Measurements from ENCODE around the gene MAPKAPK2.

The MAPKAPK2 gene

DNA sequence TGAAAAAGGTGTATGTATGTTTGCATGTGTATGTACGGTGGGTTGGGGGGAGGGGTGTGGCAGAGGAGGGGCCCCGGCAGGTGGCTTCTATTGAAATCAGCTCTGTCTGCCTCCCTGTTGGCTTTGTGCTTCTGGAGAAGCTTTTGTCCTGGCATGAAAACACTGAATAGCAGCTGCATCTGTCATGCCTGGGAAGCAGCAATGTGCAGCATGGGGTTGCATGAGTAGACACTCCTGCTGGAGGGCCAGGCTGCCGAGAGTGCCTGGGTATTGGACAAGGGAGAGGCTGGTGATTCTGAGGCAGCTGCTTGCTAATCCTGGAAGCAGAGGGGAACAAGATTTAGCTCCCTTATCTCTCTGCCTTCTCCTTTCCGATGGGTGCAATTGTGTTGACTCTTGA lies 20.5 kb downstream of the MAPKAPK2 start:
- DNase-seq: peak; percentile 20

DNA sequence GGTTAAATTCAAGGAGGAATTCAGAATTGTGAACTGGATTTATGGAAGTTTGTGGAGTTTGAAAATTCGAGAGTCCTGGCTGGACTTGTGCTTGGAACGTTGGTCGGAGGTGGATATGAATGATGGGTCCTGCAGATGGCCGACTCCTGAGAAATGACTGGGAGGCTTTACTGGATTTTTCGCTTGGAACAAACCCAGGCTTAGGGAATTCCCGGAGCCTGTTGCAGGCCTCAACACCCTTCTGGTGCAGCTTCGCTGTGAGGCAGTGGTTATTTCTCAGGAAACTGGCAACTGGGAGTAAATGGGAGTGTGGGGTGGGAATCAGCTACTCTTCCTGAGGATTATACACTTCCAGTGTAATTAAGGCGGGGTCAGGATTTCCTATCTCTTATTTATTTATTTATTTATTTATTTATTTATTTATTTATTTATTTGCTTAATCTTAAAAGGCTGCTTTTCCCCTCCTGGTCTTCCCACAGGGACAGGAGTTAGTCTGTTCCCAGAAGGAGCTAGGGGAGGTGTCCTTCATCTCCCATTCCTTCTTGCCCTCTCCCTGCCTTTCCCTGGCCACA lies 21.1 kb downstream of the MAPKAPK2 start:
- no peak for DNase-seq

DNA sequence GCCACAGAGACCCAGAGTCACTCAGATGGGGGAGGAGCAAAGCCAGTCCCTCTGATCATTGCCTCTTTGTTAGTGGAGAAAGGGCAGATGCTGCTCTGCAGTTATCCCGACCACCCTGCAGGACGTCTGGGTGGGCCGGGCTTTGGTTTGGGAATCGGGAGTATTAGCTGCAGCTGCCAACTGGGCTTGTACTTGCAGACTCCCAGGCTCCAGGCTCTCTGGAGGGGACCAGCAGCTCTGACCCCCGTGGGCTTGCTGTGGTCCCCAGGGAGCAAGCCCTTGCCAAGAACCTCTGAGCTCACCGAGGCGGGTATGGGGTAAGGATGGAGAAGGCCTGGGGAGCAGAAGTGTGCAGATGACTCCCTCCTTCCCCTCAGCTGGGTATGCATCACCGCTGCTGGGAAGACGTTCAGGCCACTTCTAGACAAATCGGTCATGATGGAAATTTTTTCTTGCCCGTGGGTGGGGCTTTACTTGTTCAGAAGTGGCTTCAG lies 21.6 kb downstream of the MAPKAPK2 start:
- DNase-seq: peak; percentile 95

DNA sequence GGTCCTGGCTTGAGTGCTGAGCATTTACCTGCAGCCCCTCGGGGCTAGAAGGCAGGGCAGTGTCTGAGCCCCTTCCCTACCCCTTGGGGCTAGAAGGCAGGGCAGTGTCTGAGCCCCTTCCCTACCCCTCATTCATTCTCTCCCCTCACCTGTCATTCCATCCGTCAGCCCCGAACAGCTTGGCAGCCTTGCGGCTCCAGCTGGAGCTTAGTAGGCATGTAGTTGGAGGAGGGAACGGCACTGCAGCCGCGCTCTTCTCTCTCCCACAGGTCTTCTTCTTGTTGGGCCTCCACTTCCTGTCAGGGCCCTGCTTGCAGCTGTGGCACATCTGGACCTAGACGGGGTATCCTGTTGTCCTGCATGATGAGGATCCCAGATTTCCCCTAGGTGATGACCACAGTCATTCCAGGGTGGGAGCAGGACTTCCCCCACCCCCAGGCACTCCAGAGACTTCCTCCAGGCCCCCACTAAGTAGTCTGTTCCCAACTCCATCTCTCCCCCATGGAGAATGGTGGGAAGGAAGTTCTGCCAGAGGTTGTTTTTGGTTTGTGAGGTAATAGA lies 22.2 kb downstream of the MAPKAPK2 start:
- DNase-seq: no peak

DNA sequence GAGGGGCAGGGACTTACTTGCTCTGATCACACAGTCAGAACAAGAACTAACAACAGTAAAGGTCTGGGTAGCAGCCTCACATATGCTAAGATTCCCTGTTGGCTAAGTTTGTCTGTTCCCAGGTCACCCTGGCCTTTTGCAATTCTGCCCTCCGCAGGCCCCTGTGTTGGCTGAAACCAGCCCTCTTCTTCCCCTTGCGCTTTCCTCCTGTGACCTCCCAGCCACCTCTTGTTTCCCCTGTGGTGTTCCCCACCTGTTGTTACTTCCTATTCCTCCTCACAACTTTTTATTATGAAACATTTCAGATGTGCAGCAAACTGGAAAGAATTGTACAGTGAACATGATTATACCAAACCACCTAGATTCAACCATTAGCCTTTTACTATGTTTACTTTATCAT lies 23.4 kb downstream of the MAPKAPK2 start:
- peak; percentile 66 for DNase-seq

DNA sequence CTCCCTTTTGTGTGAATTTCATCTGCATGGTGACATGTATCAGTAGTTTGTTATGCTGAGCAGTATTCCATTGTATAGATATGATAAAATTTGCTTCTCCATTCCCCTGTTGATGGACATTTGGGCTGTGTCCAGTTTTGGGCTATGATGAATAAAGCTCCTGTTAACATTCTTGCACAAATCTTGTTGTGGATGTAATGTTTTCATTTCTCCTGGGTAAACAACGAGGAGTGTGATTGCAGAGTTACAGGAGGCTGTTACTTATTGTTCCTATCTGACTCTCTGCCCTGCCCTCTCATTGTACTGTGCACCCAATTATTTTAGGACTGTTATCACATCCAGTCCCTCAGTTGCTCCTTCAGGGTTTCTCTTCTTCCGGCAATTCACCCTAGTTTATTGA lies 24.2 kb downstream of the MAPKAPK2 start:
- DNase-seq: no peak

DNA sequence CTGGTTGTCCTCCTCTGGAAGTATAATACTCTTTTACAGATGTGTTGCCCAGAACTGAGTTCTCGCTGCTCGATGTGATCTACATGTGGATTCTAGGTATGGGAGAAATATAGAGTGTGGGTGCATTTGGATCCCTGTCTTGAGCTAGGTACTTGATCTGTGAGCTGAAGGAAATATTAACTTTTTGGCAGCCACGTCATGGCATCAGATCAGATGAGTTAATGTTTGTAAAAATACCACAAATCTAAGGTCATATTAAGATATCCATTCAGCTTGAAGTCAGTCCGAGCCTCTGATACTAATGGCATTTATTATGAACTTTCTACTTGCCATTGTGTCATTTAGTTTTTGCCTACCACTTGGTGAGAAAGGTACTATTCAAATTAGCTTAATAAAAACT lies 24.6 kb downstream of the MAPKAPK2 start:
- no peak for DNase-seq

DNA sequence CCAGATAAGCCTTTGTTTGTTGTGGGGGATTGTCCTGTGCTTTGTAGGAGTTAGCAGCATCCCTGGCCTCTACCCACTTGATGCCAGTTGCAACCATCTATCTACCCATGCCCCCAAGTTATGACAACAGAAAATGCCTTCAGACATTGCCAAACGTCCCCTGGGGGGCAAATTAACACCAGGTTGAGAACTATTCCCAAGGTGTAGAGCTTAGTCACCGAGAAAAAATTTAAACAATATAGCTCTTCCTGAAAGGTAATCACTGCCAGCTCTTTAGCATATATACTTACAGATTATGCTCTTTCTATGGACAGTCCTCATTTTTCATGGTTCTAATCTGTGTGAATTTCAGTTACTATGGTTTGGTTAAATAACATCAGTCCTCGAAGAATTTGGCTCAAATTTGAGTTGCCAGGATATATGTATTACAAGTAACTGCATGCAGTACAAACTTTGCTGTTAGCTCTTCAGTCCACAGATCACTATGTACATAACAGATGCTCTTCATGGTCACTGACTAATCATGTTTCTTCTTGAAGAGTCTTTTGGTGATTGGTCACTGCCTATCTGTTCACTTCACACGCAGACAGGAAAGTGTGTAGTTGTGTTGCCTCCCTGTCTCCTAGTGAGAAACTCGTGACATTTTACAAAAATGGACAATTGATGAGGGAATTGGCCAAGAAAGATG lies 25.2 kb downstream of the MAPKAPK2 start:
- no peak for DNase-seq

DNA sequence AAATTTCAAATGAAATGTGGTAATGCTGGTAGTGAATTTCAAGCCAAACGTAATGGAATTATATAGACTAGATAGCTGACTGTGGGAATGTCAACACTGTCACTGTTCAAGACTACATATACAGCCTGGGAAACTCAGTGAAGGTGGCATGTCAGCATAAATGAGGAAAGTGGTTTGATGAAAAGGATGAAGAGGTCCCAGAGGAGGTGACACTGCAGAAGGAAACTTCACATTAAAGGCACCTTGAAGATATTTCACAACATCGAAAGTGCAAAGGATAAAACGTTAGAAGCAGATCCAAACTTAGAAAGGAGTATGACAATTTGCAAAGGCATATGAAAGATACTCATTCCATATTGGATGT lies 25.7 kb downstream of the MAPKAPK2 start:
- no peak for DNase-seq

DNA sequence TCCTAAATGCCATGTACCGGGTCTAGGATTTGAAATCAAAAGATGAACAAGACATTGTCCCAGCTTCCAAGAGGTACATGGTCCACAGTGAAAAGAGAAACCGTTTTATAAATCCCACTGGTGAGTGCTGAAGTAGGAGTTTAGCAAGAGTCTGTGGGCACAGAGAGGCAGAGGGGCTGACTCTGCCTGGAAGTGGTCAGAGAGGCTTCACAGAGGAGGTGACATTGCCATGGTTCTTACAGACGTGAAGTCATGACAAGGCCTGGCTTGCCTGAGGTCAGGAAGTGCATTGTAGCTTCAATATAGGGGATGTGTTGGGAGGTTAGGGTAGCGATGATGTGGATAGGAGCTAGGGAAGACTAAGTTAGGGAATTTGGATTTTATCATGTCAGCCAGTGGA lies 28.4 kb downstream of the MAPKAPK2 start:
- DNase-seq: peak; percentile 74

DNA sequence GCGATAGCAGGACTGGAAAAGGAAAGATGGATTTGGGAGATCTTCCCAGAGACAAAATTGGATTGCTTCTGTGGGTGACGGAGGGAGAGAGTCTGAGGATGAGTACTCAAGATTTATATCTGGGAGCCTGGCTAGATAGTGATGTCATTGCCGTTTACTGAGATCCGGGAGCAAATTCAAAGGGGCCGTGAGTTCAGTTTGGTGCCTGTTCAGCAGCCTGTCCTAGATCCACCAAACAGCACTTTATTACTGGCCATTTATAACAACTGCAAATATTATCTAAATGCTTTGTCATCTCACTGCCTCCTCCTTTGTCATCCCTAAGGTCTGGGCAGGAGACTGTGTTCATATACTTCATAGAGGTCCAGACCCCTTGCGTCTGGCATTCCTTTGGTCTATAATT lies 29.2 kb downstream of the MAPKAPK2 start:
- no peak for DNase-seq

DNA sequence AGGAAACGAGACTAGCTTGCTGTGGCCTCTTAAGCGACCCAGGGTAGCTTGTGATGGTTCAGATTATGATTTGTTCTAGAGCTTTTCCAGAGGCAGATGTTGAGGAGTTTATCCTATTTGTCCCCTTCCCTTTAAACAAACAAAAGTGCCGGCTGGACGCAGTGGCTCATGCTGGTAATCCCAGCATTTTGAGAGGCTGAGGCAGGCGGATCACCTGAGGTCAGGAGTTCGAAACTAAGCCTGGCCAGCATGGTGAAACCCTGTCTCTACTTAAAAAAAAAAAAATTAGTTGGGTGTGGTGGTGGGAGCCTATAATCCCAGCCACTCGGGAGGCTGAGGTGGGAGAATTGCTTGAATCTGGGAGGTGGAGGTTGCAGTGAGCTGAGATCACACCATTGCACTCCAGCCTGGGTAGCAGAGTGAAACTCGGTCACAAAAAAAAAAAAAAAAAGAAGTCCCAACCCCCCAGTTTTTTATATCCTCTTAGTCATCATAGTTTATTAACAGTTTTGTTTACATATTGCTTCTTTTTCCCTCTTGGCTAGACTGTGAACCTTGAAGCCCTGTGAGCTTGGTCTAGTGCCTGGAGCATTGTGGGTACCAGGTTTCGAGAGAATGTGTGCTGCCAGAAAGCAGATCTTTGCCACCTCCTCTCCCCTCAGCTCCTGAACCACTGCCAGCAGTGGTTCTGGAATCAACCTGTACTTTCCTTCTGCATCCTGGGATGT lies 29.8 kb downstream of the MAPKAPK2 start:
- peak; percentile 30 for DNase-seq

DNA sequence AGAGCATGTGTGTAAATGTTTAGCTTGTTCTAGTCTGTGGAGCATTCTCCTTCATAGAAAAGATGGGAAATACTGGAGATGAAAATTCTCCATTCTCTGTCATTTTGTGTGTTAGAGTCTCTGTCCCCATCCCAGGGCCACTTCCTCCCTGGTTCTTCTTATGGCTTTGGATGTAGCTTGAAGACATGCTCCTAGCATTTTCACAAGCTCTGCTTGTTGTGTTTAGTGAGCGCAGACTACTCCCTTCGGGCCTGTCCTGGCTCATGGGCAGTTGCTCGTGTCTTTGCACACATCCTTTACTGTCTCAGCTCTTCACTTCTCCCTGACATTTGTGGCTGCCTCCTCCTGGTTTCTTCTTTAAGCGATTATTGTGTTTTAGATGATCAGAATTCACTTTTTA lies 30.4 kb downstream of the MAPKAPK2 start:
- DNase-seq: no peak

DNA sequence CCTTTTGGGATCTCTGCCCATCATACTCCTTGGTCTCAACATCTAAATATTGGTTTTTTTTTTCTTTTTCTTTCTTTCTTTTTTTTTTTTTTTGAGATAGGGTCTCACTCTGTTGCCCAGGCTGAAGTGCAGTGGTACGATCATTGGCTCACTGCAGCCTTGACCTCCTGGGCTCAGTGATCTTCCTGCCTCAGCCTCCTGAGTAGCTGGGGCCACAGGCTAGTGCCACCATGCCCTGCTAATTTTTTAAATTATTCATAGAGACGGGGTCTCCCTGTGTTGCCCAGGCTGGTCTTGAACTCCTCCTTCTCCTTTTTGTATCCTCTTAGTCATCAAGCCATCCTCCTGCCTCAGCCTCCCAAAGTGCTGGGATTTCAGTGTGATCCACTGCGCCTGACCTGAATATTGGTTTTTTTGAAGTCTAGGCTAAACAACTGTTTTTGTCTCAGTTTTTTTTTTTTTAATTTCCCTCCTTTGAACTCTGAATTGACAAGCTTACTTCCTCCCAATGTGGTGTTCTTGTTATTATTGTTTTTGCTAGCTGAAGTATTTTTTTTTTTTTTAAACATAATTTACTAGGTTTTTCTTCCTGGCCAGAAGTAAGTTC lies 30.9 kb downstream of the MAPKAPK2 start:
- no peak for DNase-seq

DNA sequence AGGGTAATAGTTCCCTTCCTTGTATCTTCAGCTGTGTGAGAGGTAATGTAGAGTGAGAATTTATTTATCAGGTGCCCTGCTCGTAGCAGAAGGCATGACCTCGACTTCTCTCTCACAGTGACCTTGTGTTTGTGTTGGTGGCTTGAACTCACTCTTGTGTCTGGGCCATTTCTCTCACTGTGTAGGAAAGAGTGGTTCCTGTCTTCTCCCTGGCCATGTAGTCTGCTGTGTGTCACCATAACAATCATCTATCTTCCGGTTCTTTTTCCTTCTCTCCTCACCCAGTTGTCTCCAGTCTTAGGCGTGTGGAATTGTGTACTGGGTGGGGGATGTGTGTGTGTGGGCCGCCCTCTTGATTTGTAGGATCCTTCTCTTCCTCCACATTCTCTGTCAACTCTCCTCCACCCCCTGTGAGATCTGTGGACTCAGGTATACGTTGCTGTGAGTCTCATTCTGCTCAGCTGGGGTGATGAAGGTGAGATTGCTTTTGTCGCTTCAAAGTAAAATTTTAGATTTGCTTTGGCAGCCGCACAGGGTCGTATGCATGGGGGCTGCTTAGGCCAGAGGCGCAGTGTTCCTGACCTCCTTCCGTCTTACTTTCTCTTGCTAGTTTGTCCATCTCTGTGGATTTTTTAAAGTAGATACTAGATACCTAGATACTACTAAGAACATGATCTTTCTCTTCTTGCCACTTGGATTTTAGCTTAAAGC lies 31.6 kb downstream of the MAPKAPK2 start:
- DNase-seq: no peak

DNA sequence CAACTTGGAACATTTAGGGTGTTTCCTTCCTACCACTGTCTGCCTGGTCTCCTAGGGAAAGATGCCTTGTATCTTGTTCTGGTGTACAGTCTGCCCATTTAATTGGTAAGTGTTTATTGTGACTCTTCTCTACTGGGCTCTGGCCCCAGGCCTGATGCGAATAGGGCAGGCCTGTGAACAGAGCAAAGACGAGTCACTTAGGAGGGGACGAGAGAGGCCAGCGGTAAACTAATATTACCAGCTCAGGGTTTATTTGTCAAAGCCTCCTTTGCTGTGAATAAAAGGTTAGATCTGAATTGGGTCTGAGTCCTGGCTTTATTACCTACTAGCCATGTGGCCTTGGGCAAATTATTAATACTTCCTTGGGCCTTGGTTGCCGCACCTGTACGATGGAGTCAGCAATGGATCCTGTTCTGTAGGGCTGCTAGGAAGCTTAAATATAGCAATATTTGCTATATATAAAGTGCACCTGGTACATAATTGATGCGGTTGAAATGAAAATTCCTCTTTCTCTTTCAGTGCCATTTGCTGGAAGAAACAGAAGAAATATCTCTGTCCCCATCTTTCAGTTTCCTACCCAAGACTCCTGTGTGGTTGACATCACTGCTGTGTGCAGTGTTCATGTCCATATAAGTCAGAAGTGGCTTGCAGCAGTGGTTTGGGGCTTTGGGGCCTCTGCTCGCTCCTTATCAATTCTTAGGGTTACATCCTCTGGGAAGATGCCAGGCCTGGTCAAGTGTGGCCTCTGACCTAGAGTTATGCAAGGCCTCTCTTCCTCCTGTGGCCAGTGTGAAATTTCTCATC lies 32.4 kb downstream of the MAPKAPK2 start:
- DNase-seq: peak; percentile 44

DNA sequence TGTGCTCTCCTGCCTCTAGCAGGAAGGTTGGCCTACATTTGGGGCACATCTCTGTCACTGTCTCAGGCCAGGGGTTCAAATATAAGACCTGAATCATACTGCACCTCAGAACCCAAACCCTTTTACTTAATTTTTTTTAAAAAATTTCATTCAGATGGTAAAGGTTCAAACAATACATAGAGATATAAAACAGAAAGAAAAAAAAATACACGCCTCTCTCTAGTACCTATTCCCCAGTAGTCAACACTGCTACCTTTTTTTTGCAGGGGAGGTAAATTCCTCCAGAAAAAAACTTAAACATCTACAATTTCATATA lies 32.9 kb downstream of the MAPKAPK2 start:
- DNase-seq: no peak

DNA sequence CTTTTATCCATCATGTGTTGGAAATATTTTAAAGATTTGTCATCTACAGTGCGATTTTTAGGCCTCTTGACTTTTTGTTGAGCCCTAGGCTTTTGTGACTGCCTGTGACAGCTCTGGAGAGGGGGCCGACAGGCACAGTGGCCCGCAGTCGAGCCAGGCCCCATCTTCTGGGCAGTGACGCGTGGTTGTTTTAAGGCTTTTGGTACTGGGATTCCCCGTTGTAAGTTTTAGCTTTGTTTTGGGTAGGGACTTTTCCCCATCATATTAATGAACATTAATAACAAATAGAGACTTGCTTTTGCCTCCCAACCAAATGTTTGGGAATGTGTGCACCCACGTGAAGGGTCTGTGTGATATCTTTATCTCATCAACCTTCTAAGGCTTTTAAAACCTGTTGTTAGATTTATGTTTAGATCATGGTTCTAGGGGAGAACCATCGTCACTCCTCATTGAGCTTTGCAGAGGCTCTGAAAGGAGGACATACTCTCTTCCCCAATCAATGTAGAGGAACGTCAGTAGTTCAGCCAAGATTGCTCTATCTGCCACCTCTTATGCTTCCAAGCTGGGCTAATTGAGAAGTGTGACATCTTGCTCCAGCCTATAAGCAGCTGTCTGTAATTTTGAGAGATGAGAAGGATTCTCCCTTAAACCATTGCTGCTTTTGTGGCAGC lies 34.6 kb downstream of the MAPKAPK2 start:
- no peak for DNase-seq

DNA sequence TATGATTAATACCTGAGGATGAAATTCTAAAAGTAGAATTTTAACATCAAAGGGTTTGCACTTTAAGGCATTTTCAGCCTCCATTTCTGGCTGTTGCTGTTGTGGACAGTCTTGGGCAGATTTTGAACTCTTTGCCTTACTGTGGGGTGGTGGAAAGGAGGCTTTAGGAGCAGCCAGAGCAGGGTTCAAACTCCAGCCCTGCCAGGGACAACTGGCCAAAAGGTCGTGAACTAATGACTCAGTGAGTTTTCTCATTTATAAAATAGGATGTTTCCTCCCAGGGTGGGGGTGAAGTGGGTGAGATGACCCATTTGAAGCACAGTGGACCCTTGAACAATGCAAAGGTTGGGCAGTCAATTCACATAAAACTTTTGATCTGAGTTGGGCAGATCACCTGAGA lies 36.7 kb downstream of the MAPKAPK2 start:
- no peak for DNase-seq

DNA sequence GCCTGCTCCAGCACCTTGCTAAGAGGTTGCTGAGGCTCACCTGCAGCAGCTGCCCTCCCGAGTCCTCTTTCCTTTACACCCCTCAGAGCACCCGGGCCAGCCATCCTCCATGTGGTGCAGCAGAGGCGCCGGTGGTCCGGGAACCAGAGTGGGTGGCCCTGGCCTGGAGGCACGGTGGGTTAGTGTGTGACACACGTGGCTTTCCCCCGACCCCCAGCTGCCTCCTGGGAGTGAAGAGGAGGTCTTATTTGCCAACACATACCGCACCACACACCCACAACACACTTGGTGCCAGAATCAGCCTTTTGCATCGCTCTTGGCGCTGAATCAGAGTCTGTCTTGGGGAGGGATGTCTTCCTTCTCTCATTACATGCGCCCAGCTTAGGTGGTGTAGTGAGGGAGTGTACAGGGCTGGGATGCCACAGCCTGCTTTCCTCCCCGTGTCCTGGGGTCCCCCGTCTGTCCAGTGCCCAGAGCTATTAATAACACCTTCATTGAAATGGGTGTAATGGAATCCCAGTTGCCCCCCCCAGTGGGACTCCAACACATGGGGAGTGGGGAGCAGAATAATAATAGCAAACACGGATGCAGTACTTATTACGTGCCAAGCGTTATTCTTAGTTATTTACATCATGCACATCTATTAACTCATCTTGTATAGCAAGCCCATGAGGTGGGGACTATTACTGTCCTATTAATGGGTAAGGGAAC lies 38.2 kb downstream of the MAPKAPK2 start:
- DNase-seq: no peak

DNA sequence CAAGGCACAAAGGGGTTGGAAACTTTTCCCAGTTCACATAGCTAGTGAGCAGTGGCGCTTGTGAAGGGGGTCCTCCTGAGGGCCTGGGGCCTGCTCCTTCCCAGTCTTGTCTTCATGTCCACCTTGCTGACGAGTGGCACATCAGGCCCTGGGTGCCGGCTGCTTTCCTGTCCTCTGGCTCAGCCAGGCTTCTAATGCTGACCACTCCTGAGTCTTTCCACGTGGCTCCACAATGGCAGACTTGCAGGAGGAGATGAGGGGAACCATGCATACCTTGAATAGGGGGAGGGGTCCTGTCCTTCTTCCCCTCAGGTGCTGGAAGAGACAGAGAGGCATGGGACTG lies 38.7 kb downstream of the MAPKAPK2 start:
- no peak for DNase-seq
